ENCODE results near the gene KLHL5.
A peak's percentile ranks its signal among the peaks of the same experiment; 100 is the strongest.
"Not testable (repeated sequence)": the region's sequence is repeated elsewhere in the genome, so short reads cannot be mapped to it uniquely, and the experiment has no call there.

Gene KLHL5

GRCh38 chr4:39104255-39104654 lies 42.2 kb downstream of the KLHL5 start:
- no peak for DNase-seq

- no peak for DNase-seq
These were observed 44.0 kb downstream of the KLHL5 start for GRCh38 chr4:39106011-39106410.

GRCh38 chr4:39114436-39114835 lies 52.4 kb downstream of the KLHL5 start:
- DNase-seq: no peak

GRCh38 chr4:39118034-39118658 lies 56.1 kb downstream of the KLHL5 start:
- DNase-seq: no peak

GRCh38 chr4:39120418-39120817 lies 58.4 kb downstream of the KLHL5 start:
- no peak for DNase-seq

- no peak for DNase-seq
These were observed 63.0 kb downstream of the KLHL5 start for GRCh38 chr4:39124885-39125599.

GRCh38 chr4:39125600-39125985 lies 63.6 kb downstream of the KLHL5 start:
- no peak for DNase-seq

- DNase-seq: no peak
These were observed 64.4 kb downstream of the KLHL5 start for GRCh38 chr4:39126256-39127095.

- no peak for DNase-seq
These were observed 71.6 kb downstream of the KLHL5 start for GRCh38 chr4:39133623-39134022.

- DNase-seq: peak; percentile 22
These were observed 72.8 kb downstream of the KLHL5 start for GRCh38 chr4:39134683-39135306.

- DNase-seq: not testable (repeated sequence)
These were observed 76.2 kb downstream of the KLHL5 start for GRCh38 chr4:39138227-39138626.

GRCh38 chr4:39146211-39146610 lies 84.2 kb downstream of the KLHL5 start:
- DNase-seq: no peak

GRCh38 chr4:39154009-39154408 lies 92.0 kb downstream of the KLHL5 start:
- no peak for DNase-seq

- DNase-seq: no peak
These were observed 95.5 kb downstream of the KLHL5 start for GRCh38 chr4:39157520-39157919.

GRCh38 chr4:39166177-39166576 lies 104.1 kb downstream of the KLHL5 start:
- no peak for DNase-seq

- no peak for DNase-seq
These were observed 104.6 kb downstream of the KLHL5 start for GRCh38 chr4:39166669-39167068.

- DNase-seq: no peak
These were observed 107.4 kb downstream of the KLHL5 start for GRCh38 chr4:39169426-39169825.

- DNase-seq: no peak
These were observed 108.3 kb downstream of the KLHL5 start for GRCh38 chr4:39170301-39170700.
